AG04449 (cell line): Measurements from ENCODE around the gene DOCK11.

ENCODE experiments used
- CTCF ChIA-PET: fragments of 350-600 bp; formaldehyde crosslinking; extraction: SDS; loops from one replicate; lab custom pipeline; 2021; ENCODE audit warnings: antibody characterized with exemption; lab: Yijun Ruan, JAX
- POLR2A ChIA-PET: fragments of 400-600, 350-600 bp; formaldehyde crosslinking; extraction: SDS; loops from one replicate; lab custom pipeline; 2020; ENCODE audit warnings: antibody characterized with exemption, inconsistent platforms; lab: Yijun Ruan, JAX
- DNase-seq: peaks from one replicate; pipeline ENCODE4 v3.0.0-alpha.2; 2010; ENCODE audit warnings: low read depth, low spot score
- H3K4me3 ChIP-seq: 2 replicates; pipeline ENCODE4 v1.5.1; 2011; ENCODE audit warnings: low read depth, mild to moderate bottlenecking, control low read depth, low read length
- TF ChIP-seq, protein P1 (sequence below): IDR thresholded peaks from one replicate; pipeline ENCODE4 v1.5.1; 2011; ENCODE audit warnings: mild to moderate bottlenecking, moderate library complexity, low read length, control low read depth, inconsistent platforms; ENCODE audit not compliant: insufficient read depth; ENCODE audit errors: missing control alignments

Gene DOCK11

GRCh38 chrX:118614150-118614549 lies 118.5 kb downstream of the DOCK11 start:
- TF ChIP-seq, protein P1, sequence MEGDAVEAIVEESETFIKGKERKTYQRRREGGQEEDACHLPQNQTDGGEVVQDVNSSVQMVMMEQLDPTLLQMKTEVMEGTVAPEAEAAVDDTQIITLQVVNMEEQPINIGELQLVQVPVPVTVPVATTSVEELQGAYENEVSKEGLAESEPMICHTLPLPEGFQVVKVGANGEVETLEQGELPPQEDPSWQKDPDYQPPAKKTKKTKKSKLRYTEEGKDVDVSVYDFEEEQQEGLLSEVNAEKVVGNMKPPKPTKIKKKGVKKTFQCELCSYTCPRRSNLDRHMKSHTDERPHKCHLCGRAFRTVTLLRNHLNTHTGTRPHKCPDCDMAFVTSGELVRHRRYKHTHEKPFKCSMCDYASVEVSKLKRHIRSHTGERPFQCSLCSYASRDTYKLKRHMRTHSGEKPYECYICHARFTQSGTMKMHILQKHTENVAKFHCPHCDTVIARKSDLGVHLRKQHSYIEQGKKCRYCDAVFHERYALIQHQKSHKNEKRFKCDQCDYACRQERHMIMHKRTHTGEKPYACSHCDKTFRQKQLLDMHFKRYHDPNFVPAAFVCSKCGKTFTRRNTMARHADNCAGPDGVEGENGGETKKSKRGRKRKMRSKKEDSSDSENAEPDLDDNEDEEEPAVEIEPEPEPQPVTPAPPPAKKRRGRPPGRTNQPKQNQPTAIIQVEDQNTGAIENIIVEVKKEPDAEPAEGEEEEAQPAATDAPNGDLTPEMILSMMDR, result no peak
- no peak overlapping the region for H3K4me3 ChIP-seq
- ChIA-PET CTCF (interaction anchor here (1.0 to 1.3 kb wide), 2 partner anchors 12 to 13 kb away, joined by 3 to 4 read pairs; no protein-coding TSS in a partner anchor), POLR2A (no interaction called here)
- DNase-seq, result no peak

DNA sequence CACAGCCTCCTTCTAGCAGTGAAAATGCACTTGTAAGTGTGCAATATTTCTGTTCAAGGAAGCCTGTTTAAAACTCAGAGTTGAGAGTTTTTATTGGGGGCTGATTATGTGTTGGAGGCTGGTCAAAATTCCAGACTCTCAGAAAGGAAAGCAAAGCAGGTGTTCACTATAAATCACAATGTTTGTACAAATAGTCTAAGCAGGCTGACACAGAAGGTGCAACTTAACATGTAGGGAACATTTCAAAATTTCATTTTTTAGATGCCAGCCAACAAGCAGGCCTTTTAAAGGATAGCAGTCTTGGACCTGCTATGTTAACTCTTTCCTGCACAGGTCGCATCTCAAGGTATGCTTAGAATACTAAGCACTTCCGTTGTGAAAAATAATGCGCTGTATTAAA lies 119.5 kb downstream of the DOCK11 start:
- TF ChIP-seq, protein P1, result no peak
- DNase-seq, result no peak
- CTCF ChIA-PET, result interaction anchor here (1.0 to 1.2 kb wide), 2 partner anchors 12 kb away, joined by 3 to 4 read pairs; no protein-coding TSS in a partner anchor
- POLR2A ChIA-PET, result no interaction called here
- H3K4me3 ChIP-seq, result no peak overlapping the region

DNA sequence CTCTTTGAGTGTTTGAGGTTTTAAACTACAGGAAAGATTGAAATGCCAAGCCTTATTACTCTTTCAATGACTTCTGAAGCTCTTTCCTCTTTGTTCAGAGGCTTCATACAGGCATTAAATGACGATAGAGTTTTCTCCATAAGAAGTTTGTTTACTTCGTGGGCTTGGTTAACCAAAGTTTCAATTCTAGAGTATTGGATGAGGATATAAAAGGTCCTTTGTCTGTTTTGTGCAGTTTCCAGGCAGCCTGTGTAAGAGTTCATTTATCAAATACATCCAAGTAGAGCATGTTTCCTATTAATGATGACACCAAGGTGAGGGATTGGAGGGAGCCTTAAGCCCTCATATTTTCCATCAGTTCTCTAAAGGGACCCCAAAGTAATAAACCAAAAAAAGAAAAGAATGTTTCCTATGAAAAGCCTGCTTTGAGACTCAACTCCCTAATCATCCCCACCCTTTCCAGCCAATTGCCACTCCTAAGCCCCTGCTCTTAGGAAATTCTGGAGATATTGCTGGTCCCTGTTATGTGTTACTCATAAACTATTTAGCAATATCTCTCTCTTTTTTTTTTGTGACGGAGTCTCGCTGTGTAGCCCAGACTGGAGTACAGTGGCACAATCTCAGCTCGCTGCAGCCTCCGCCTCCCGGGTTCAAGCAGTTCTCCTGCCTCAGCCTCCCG lies 125.6 kb downstream of the DOCK11 start:
- no peak overlapping the region for H3K4me3 ChIP-seq
- POLR2A ChIA-PET, result no interaction called here
- DNase-seq, result no peak
- TF ChIP-seq, protein P1, result no peak
- CTCF ChIA-PET, result interaction anchor here (1.0 to 2.0 kb wide), 2 partner anchors 11 to 204 kb away, joined by 3 to 7 read pairs; no protein-coding TSS in a partner anchor

GRCh38 chrX:118623062-118623461 lies 127.4 kb downstream of the DOCK11 start:
- DNase-seq, result no peak
- TF ChIP-seq, protein P1, result no peak
- H3K4me3 ChIP-seq, result no peak overlapping the region
- ChIA-PET POLR2A (no interaction called here), CTCF (interaction anchor here (1.4 to 2.4 kb wide), 3 partner anchors 13 to 21 kb away, joined by 4 to 9 read pairs (median 8); no protein-coding TSS in a partner anchor)

DNA sequence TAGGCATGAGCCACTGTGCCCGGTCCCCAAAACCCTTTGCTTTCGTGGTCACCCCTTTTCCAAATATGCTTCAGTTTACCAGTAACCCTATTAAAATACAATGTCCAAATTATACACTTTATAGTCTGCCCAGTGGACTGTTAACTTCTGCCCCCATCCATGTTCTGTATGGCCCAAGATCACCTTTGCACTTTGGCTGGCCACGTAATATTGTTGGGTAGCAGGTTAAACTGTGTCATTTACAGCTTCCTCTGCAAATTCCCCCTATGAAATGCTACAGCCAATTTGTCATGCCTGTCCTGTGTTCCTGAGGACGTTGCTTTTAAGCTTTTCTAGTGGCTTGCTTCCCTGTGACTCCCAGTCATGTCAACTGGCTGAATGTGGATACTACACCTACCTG lies 130.7 kb downstream of the DOCK11 start:
- CTCF ChIA-PET, result interaction anchor here (0.7 to 2.5 kb wide), 6 partner anchors 10 to 183 kb away, joined by 3 to 19 read pairs (median 5); no protein-coding TSS in a partner anchor
- TF ChIP-seq, protein P1, result no peak
- DNase-seq, result no peak
- POLR2A ChIA-PET, result no interaction called here
- no peak overlapping the region for H3K4me3 ChIP-seq

DNA sequence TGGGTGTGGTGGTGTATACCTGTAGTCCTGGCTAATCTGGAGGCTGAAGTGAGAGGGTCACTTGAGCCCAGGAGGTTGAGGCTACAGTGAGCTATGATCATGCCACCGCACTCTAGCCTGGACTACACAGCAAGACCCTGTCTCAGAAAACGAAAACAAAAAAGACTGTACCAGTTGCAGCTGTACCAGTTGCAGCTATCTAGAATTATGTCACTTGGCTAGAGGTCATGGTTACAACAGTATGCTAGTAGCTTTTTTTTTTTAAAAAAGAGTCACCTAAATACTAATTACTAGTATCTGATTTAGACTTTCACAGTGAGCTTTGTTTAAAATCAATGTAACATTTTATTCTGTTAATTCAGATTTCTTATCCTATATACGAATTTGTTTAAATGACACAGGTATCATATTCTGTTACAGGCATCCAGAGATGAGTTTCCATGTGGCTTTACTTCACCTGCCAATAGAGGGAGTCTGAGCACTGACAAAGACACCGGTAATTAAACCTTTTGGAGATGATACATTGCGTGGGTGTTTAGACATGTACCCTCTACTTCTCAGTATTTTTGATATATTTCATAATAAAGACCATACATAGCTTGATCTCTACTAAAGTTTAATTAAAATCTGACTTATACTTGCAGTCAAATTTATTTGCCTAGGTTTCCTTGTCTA lies 131.6 kb downstream of the DOCK11 start:
- POLR2A ChIA-PET, result no interaction called here
- H3K4me3 ChIP-seq, result no peak overlapping the region
- DNase-seq, result no peak
- TF ChIP-seq, protein P1, result peak; percentile 12
- CTCF ChIA-PET, result interaction anchor here (1.0 to 2.5 kb wide), 11 partner anchors 9 to 182 kb away, joined by 3 to 19 read pairs (median 4); no protein-coding TSS in a partner anchor
